Lower leg skin (tissue), 3 donors: ENCODE data around the gene SHMT1.
"Not testable (repeated sequence)": the region's sequence is repeated elsewhere in the genome, so short reads cannot be mapped to it uniquely, and the experiment has no call there.

Experiments
- CTCF ChIP-seq, 3 donors: fragments of 450-650 bp; IDR thresholded peaks; one replicate each; pipeline ENCODE4 v1.5.1; 2016; ENCODE audit warnings: antibody characterized with exemption in 3 of 3, mild to moderate bottlenecking in 3 of 3, moderate library complexity in 2 of 3
- POLR2A ChIP-seq, 2 donors: fragments of 450-650 bp; IDR thresholded peaks; one replicate each; pipeline ENCODE4 v1.6.1; 2016 to 2017; ENCODE audit warnings: antibody characterized with exemption in 2 of 2, mild to moderate bottlenecking in 1 of 2, moderate library complexity in 1 of 2

- TF ChIP-seq CTCF, POLR2A (IDR thresholded peaks at IDR 0.05): not testable (repeated sequence)
Measured at GRCh38 chr17:18401872-18402590, 38.7 kb upstream of the SHMT1 start.
